Measurements from ENCODE around the gene PSMD6.

Gene PSMD6

GRCh38 chr3:64023187-64023860 lies at the start of gene PSMD6:
Gene PSMD6, minus strand, starts transcription at chr3:64023494. Its CDS starts 75 bp downstream, at chr3:64023419.
- DNase-seq (ENCODE audit: low spot score): peak; percentile 96

GRCh38 chr3:64072126-64072525 lies 48.8 kb upstream of the PSMD6 start:
- no peak for DNase-seq (ENCODE audit: low spot score)

- DNase-seq (ENCODE audit: low spot score): no peak
These were observed 47.4 kb upstream of the PSMD6 start for GRCh38 chr3:64070704-64071103.

DNA sequence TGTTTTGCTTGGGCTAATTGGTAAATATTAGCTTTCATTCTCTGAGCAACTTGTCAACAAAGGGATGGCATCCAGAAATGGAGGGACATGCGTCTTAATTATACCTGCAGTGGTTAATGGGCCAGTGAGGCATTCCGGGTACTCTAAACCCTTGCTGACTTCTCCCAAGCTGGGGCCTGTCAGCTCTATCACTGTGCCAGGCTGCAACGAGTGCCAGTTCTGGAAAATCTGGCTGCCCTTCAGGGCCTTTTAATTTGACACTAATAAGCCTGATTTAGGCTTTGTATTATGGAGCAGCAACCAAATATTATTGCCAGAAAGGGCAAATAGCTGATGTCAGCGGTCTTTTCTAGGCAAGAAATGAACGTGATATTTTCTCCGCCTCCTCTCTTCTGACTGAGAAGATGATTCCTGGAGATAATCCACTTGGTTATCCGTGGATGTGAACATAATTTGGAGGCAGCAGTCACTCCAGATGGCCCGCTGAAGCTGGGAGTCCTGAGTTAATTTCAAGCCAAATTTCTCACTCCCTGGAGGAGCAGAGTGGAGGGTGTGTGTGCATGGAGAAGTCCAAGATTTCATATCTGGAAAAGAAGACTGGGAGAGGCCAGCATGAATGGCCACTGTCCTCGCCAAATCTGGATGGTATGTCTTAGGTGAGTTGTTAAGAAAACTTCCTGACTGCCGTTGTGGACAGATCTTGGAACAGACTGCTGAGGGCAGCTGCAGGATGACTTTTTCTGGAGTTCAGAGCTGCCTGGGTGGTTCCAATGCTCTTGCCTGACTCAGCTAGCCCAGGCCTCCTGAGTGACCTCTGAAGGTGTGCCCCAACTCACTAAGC lies 44.4 kb upstream of the PSMD6 start:
- DNase-seq (ENCODE audit: low spot score): peak; percentile 16

DNA sequence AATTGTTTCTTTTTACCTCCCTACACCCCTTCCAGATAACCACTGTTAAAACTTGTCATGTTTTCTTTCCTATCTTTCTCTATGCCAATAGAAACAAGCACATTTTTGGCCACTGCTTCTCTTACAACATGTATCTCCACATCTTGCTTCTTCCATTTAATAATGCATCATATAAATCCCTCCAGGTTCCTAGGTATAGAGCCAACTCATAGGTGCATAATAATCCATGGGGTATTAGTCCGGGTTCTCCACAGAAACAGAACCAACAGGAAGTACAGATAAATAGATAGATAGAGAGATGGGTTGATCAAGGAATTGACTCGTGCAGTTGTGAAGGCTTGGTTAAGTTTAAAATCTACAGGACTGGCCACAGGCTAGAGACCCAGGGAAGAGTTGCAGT lies 41.5 kb upstream of the PSMD6 start:
- no peak for DNase-seq (ENCODE audit: low spot score)

DNA sequence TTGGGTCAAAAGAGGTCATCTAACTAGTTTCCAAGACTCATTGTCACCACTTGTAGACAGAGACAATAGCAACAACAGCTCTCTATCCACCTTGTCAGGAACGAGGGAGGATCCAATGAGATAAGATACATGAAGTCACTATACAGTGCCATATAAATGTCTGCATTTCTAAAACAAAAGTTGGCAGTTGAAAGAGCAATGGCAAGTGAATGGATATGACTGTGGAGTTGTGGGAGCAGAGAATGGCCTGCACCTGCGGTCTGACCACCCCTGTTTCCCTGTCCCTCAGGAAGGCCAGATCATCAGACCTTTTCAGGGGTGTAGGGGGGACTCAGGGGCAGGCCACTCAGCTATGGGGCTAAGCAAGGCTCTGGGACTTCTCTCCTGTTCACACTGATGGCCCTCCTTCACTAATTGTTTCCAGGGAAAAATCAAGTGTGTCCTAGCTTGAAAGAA lies 40.7 kb upstream of the PSMD6 start:
- DNase-seq (ENCODE audit: low spot score): no peak

- DNase-seq (ENCODE audit: low spot score): no peak
These were observed 40.1 kb upstream of the PSMD6 start for GRCh38 chr3:64063207-64063982.

DNA sequence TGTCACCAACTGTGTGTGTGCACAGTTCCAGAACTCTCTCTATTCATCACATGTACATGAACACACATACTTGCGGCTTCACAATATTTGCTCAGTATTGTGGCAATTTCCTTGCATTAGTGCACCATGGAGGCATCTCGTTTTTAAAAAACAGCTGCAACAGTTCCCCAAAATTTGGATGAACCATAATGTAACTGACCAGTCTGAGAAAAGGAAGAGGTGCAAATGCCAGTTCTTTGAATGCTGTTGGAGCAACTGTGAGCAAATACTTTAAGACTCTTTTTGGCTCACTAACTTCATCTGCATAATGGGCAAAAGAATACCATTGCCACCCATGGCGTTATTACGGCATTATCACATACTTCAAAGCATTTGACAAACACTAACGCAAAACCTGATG lies 38.3 kb upstream of the PSMD6 start:
- DNase-seq (ENCODE audit: low spot score): no peak

DNA sequence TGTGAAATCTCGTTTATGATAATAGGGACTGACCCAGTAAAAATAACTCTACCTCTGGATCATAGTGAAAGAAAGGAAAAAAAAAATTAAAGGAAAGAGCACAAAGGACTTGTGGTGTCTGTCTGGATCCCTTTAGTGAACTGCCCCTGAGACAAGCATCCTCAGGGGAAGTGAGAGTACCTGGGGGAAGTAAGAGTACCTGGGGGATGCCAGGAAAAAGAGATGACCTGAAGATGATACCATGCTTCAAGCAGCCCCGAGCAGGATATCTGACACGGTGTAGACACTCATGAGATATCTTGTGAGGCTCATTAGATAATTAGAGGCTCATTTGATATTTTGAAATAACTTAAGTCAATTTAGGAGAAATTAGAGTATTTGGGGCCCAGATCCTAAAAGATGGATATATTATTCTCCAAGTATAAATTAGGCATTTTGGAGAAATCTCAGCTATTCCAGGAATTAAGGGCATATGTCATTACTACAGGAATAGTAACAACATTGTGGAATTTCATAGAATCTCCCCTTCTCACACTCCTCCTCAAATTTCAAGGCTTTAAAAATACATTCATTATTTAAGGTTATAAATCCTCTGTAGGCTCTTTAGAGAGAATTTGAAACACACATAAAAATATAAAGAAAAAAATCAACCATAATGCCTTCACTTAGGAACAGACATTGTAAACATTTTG lies 36.3 kb upstream of the PSMD6 start:
- no peak for DNase-seq (ENCODE audit: low spot score)

- no peak for DNase-seq (ENCODE audit: low spot score)
These were observed 35.3 kb upstream of the PSMD6 start for GRCh38 chr3:64058566-64058965.

DNA sequence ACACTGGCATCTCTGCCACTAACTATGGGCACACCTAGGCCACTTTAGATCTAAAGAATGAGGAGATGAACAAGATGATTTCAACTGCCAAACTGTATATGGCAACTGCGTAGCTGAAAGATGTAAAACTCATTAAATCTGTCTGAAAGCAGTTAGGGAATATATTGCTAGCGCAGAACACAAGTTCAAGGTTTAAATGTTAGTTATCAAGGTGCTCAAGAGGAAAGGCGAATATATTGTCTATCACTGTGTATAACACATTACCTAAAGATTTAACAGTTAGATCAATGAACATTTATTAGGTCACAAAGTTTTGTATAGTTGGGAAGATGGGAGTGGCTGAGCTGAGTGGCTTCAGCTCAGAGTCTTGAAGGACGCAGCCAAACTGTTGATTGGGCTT lies 33.9 kb upstream of the PSMD6 start:
- DNase-seq (ENCODE audit: low spot score): no peak

GRCh38 chr3:64056606-64057180 lies 33.4 kb upstream of the PSMD6 start:
- no peak for DNase-seq (ENCODE audit: low spot score)

GRCh38 chr3:64055076-64055475 lies 31.8 kb upstream of the PSMD6 start:
- DNase-seq (ENCODE audit: low spot score): no peak

DNA sequence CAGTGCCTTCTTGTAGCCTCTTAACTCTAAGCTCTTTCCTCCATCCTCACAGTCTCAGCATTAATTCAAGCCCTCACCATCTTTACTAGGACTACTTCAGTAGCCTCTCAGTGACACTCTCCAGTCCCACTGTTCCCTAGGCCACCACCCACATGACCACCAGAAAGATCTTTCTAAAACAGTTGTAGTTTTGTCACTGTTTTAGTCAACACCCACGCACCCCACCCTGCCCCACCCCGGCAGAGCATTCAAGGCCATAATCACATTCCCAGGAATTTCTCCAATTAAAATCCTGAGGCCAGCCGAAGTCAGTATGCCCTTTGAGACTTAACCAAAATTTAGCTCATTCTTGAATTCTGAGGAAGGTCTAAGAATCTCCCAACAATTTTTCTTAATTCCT lies 31.2 kb upstream of the PSMD6 start:
- no peak for DNase-seq (ENCODE audit: low spot score)

DNA sequence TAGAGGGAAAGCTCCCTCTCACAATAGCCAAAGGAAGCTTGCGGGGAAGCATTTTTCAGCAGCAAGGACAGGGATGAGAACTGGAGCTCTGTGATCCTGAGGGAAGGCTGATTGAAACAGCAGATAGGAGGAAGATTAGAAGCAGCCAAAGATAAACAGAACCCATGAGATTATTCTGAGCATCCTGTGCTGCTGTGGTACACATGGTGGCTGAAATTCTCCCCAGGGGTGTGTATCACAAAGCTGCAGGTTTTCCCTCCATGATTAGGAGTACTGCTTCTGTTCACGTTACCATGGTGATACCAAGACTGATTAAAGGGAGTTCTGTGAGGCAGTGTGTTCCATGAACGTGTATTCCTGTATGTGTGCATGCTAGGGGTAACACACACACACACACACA lies 30.3 kb upstream of the PSMD6 start:
- DNase-seq (ENCODE audit: low spot score): no peak

DNA sequence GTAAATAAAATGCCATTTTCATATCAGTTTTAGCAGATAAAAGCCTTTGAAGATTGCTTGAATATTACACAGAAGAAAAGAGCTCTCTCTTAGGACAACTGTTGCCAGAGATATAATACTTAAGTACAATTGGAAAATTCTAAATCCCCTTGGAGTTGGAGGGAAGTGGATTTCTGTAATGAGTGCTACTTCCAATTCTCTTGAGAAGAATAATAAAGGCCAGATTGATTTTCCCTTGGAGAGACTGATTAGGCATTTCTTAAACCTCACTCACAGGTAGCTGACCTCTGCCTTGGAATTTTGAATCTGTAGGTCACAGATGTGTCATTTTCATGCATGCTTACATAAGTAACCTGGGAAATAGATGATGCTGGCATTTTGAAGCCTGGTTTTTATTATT lies 29.8 kb upstream of the PSMD6 start:
- no peak for DNase-seq (ENCODE audit: low spot score)

GRCh38 chr3:64049832-64050231 lies 26.5 kb upstream of the PSMD6 start:
- DNase-seq (ENCODE audit: low spot score): no peak

- DNase-seq (ENCODE audit: low spot score): no peak
These were observed 25.8 kb upstream of the PSMD6 start for GRCh38 chr3:64049136-64049535.

DNA sequence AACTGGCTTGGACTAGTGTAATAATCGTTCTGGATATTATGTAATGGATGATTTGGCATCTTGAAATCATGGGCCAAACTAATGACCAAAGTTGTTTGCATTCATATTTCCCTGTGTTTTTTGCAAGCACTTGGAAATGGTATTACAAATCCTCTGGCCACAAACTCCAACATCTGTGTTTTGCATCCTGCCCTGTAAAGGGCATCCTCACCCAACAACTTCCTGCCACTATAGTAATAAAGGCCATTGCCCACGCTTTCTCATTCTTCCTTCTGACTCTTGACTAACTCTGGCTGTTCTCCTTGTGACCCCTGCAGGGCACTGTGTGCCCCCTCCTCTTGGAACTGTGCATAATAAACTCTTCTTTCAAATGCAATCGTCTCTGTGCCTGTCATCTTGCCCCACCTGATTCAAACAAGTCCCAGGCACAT lies 25.4 kb upstream of the PSMD6 start:
- DNase-seq (ENCODE audit: low spot score): peak; percentile 60

DNA sequence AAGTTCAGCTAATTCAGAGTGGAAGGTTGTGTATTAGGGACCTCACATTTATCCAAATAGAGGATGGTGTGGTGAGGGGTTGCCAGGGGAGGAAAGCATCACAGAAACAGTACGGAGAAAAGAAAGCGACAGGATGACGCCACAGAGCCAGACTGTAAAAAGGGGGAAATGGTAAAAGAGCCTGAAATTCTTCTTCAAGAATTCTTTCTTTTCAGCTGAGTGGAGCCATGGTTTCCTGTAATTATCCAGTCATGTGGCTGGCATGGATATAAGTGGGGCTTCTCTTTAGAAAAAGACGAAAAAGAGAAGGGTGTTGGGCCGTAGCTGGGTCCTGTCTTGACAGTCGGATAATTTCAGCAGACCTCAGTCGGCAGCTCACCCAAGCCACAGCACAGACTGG lies 24.5 kb upstream of the PSMD6 start:
- no peak for DNase-seq (ENCODE audit: low spot score)

GRCh38 chr3:64046996-64047594 lies 23.8 kb upstream of the PSMD6 start:
- DNase-seq (ENCODE audit: low spot score): no peak
